HG03378 (cell line): ENCODE measurements around the gene KIRREL3.
"Not testable (repeated sequence)": the region's sequence is repeated elsewhere in the genome, so short reads cannot be mapped to it uniquely, and the experiment has no call there.

Experiments
- ATAC-seq: cut with Tn5 transposase; IDR thresholded peaks from one replicate; pipeline ENCODE4 v1.9.1; 2021; ENCODE audit warnings: mild to moderate bottlenecking, moderate library complexity; ENCODE audit not compliant: unreplicated experiment

KIRREL3 gene

DNA sequence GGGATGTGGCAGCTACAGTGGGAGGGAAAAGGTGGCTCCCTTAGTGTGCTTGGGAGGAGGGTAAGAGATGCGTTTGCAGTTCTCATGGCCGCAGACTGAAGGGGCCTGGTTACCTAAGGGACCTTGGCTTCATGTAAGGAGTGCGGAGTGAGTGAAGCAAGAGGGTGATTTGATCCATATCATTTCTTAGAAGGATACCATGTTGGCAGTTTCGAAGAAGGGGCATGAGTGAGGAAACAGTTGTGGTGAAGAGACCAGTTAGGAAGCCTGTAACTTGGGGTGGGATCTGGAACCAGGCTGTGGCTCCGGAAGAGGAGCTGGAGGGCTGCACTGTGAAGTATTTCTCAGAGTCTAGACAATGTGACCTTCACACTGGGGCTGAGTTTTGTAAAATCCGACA lies 600.1 kb downstream of the KIRREL3 start:
- ATAC-seq = no peak

DNA sequence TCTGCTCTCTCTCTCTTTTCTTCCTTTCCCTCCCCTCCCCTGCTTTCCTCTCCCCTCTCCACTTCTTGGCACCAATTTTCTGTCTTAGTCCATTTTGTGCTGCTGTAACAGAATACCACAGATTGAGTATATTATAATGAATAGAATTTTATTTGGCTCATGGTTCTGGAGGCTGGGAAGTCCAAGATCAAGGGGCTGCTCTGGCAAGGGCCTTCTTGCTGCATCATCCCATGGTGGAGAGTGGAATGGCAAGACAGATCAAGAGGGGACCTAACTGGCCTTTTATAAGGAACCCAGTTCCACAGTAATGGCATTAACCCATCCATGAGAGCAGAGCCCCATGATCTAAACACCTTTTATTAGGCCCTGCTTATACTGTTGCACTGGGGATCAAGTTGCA lies 600.6 kb downstream of the KIRREL3 start:
- no peak for ATAC-seq

DNA sequence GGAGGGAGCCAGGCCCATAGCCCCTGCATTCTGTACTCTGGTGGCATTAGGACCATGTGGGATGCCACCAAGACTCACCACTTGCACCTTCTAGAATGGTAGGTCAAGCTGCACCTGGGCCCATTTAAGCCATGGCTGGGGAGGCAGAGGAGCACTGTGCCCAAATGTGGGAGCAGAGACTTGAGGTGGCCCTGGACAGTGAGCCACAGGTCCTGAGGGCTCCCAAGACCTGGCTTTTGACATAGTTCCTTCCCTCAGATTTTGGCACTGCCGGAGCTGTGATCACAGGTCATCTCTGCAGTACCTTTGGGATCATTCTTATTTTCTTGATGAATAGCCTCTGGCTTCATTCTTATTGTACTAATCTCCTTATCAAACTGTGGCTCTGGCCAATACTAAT lies 601.8 kb downstream of the KIRREL3 start:
- ATAC-seq = no peak

DNA sequence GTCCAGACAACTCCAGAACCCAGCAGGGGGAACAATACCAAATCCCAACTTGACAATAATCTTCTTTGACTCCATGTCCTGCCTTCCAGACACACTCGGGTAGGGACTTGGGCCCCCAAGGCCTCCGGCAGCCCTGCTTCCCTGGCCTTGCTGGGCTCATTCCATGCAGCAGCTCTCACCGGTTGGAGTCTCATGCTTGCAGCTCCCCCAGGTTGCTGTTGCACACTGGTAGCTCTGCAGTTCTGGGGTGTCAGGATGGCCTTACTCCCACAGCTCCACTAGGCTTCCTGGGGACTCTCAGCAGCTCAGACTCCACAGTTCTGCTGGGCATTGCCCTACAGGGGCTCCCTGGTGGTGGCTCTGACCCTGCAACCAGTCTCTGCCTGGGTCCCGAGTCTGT lies 602.3 kb downstream of the KIRREL3 start:
- ATAC-seq = no peak

DNA sequence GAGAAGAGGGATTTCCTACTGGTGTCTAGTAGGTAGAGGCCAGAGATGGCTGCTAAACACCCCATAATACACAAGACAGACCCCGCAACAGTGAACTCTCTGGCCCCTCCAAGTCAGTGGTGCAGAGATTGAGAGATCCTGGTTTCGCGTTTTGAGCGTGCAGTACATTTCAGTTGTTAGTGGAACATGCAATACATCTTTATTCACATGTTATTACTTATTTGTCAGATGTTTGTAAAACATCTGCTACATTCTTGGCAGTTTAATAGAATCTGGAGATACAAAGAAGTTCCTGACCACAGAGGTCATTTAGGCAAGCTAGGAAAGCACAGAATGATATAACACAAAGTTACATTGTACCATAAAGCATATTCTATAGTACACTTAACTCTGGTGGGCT lies 603.6 kb downstream of the KIRREL3 start:
- ATAC-seq = no peak

DNA sequence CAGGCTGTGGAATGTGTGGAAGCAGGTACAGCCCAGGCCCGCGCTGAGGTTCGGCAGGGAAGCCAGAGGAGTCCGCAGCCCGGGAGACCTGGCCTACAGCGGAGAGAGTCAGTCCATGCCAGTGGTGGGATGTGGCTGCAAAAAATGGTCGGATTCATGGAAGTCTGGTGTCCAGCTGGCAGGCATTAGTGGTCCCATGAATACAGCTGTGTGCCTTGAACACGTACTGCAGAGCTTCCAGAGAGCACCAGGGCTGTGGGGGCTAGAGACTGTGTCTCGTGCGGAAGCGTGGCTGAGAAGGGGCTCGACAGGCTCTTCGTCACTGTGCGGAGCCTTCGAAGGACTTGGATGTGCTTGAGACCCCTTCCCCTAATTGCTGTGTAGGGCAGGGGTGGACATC lies 604.3 kb downstream of the KIRREL3 start:
- ATAC-seq = not testable (repeated sequence)

DNA sequence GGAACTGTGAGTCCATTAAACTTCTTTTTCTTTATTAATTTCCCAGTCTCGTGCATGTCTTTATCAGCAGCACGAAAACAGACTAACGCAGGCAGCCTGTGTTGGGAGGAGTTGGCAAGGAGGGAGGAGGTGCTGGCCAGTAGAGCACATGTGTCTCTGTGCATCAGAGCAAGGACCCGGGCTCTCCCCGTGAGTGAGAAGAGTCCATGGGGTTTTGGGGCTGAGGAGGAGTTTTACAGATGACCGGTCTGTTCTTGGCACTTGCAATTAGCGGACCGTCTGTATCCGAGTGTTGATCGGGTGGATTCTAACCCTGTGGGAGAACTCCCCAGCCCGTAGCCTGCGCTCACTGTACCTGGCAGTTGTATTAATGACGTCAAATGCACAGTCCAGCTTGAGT lies 604.8 kb downstream of the KIRREL3 start:
- not testable (repeated sequence) for ATAC-seq

DNA sequence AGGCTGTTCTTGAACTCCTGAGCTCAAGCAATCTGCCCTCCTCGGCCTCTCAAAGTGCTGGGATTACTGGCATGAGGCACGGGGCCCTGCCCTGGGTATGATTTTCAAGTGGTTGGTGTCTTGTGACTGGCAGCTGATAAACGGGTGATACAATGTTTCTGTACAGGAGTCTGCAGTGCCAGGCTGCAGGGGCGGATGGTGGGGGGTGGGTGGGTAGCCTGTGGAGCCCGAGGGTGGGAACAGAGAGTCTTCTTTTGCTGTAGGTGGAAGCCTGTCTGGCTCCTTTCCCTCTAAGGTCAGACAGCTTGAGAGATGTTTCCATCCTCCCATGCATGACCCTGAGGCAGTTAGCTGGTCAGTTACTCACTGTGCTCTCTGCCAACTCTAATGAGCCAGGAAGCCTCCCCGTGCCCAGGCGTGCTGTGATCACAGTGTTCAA lies 605.9 kb downstream of the KIRREL3 start:
- ATAC-seq = not testable (repeated sequence)

DNA sequence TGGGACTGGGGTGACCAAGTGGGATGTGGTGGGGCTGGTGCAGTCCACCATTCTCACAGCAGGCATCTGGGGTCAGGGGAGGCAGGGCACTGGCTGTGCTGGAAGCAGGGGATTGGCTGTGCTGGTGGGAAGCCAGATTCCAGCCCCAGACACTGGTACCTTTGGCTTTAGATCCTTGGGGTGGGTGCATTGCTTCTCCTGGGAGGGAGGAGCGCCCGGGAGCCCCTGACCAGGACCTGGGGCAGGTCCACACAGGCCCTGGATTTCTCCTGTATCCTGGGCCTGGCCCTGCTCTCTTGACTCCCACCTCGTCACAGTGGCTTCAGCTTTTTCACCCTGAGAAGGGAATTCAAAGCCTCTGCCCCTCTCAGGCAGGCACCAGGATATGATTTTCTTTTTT lies 606.5 kb downstream of the KIRREL3 start:
- ATAC-seq = no peak

DNA sequence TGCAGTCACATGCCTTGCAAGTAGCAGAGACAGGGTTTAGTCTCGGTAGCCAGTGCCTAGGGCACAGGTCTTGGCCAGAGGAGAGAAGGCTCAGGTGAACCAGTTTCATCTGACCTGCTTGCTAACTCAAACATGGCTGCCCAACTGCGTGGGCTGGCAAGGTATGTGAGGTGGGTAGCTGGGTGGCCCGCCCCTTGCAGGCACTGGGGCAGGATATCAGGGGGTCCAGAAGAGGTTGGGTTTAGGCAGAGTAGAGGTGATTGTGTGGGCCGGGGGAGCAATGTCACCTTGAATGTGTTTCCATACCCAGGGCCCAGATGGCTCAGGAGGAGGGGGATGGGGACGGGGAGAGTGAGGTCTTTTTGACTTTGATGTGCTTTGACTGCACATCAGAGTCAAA lies 607.4 kb downstream of the KIRREL3 start:
- no peak for ATAC-seq

DNA sequence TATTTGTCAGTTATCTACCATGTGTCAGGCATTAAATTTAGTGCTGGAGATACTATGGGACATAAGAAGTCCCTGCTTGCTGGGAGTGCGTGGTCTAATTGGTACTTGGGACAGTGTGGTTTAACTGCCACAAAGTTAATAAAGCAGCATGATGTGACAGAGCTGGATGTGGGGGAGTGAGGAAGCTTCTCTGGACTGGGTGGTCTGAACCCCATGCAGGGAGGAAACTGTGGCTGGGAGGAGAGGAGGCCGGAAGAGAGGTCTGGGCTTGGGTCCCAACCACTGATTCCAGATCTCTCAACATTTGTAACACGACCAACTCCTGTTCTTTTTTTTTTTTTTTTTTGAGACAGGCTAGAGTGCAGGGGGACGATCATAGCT lies 607.9 kb downstream of the KIRREL3 start:
- ATAC-seq = peak; percentile 20

DNA sequence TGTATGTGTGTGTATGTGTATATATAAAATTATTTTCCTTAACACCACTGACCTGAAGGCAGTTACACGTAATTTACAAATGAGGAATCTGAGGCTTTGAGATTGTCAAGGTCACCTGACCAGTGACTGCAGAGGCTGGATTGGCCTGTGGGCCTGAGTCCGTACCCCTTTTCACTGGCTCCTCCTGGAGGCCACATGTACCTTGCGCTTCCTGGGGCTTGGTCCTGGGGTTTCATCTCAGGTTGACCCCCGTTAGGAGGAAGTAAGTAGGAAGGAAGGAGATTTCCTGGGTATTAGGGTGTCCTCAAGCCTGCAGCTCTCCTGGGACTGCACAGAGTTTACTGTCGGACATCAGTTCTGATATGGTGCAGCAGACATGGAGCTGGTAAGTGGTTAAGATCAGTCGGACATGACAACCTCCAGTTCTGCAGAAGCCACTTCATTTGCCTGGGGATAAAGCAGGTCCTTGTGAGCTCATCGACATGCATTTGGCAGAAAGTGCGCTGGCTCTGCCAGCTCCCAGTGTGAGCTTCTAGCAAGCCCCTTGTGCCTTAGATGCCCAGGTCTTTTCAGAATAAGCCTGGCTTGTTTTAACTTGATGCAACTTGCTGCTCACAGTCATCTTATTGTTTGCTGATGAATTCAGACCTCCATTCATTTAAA lies 608.5 kb downstream of the KIRREL3 start:
- peak; percentile 75 for ATAC-seq

DNA sequence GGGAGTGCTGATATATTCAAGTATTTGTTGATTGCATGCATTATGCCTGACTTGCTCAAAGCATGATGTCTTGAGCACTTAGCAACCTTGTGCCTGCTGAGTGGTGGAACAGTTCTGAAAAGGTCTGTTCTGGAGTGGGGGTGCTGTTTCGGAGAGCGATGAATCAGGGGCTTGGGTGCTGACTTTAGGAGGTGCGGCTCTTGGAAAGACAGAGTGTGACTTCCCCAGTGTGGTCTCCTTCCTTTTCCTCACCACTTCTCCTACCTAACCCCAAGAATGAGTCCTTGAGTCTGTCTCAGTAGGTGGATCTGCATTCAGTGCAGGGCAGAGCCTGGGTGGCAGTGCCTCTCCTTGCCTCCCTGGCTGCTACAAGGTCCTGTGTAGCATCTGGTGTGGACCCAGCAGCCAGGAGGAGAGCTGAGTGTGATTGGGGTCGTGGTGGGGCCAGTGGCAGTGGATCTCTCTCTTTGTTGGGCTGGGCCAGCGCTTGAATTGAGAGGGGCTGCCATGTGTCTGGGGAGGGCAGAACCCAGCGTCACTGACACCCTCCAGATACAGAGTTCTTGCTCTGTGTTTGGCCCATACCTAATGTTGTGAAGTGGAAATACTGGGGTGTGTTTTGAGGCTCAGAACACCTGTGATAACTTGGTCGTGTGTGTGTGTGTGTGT lies 609.1 kb downstream of the KIRREL3 start:
- ATAC-seq = no peak

DNA sequence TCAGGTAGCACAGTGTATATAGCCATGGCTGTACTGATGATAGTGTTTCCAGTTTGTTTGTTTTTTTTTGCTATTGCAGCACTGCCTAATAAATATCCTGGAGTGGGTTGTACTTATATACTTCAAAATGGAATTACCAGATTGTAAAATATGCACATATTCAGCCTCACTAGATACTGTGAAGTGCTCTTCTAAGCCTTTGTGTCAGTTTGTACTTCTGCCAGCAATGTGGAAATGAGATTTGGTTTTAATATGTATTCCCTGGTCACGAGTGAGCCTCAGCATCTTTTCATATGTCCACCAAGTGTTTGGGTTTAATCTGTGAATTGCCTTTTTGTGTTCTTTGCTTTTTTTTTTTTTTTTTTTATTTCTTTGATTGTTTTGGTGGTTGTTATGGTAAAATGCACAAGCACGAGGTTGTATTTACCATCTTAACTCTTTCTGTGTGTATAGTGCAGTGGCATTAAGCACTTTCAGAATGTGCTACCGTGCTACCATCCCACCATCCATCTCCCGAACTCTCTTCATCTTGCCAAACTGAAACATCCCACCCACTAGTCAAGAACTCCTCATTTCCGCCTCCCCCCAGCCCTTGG lies 610.2 kb downstream of the KIRREL3 start:
- ATAC-seq = no peak

DNA sequence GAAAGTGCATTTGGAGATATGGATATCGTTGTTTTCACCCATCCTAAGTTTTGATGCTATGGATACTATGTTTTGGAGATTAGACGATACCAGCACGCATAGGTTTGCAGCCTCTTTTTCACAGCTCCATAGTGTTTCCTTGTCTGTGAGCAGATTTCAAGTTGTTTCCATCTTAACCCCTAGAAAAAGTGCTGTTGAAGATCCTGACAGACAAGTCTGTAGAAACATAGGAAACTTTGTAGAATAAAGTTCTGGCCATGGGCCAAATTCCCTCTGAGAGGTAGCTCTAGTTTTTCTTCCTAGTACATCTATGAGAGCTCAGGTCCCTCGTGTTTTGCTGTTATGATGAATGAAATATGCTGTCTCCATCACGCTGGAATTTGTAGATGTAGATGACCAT lies 612.7 kb downstream of the KIRREL3 start:
- ATAC-seq = no peak

DNA sequence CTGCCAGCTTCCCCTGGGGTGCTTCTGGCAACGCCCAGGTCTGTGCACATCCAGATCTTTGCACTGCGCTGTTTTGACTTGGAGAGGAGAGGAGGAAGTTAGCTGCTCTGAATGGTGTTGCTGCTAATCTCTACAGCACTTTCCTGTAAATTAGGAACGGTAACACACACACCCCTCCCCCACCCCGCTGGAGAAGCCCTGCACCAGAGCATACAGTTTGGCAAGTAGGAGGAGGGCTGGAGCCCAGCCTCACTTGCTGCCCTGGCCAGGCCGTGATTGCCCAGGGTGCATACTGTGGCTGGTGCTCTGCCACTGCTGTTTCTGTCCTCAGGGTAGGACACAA lies 613.9 kb downstream of the KIRREL3 start:
- ATAC-seq = not testable (repeated sequence)

DNA sequence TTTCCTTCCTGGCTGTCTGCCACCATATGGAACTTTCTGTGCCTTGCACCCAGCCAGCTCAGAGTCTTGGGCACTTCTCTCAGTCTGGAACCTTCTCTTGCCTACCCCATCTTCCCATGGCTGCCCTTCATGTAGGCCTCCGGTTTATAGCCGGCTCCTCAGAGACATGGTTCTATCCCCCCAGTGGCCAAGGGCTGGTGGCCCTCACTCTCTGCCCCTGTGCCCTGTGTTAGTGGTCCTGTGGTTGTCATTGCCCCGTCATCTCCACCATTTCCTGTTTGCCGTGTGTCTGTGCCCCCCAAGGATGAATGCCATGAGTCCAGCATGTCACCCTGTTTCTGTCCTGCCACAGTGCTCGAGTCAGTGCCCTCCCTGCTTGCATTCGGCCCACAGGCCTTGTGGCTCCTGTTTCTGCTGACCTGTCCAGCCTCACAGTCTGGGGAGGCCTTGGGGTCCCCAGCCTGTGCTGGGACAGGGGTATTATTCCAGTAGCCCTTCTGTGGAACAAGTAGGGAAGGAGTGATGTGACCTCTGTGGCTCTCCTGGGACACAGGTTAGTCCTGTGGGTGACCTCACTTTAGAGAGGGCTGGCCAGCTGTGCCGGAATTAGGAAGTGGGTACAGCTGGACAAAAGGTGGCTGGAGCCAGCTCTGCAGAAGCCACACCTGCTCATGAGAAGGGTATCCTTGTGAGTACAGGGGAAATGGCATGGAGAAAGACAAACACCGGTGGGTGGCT lies 614.4 kb downstream of the KIRREL3 start:
- ATAC-seq = no peak

DNA sequence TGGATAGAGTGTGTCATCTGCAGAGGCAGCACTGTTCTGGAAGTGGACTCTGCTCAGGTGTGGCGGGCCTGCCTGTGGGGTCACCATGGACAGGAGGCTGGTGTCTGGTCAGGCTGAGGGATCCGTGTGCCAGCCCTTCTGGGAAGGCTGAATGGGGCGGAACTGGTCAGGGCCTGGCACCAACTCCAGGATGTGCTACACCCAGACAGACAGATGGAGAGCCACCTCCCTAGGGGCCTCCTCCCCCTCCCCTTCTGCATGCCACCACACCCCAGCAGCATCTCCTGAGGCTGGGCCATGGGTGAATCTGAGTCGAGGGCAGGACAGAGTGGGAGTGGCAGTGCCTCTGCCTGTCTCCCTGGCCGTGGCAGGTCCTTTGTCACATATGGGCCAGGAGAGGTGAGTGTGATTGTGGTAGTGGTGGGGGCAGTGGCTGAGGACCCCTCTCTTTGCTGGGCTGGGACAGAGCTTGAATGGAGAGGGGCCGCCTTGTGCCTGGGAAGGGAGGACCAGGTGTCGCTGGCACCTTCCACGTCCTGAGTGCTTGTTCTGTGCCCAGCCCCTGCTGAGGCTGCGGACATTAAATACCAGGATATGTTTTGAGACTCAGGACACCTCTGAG lies 616.0 kb downstream of the KIRREL3 start:
- no peak for ATAC-seq

DNA sequence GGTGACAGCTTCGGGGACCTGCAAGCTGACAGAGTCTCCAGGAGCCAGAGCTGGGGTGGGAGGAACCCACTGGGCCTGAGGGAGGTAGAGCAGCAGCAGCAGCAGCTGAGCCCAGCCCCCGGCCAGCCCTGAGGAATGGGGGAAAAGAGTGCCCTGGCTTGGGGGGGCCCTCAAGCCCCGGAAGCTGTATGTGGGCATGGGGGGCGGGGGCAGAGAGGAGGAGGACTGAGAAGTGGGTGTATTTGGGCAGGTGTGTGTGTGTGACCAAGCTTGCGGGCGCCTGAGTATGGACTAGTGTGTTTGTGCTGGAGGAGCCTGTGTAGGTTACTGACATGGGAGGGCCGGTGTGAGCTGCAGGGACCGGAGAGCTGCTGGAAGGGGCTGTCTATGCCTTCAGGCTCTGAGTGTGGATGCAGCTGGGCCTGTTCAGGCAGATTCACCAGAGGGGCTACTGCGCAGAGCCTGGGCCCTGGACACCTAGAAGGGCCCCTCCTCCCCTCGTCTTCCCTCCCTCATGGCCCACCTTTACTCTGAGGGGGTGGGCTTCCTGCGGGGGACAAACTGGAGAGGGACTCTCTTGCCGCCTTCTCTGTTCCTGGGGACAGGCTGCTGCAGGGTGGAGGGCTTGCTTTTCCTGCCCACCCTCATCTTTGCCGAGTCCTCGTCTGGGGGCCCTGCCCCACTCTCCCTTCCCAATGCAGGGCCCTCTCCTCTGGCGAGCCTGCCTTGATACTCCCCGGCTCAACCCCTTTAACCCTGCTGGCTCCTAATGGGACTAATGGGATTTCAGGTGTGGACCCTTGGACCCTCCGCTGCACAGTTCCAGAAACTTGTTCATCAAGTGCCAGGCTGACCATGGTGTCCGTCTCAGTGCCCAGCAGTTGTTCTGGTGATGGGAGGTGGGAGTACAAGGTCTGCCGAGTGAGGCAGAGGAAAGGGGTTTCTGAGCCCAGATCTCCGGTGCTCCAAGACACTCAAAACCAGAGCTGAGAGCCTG lies 616.9 kb downstream of the KIRREL3 start:
- no peak for ATAC-seq

DNA sequence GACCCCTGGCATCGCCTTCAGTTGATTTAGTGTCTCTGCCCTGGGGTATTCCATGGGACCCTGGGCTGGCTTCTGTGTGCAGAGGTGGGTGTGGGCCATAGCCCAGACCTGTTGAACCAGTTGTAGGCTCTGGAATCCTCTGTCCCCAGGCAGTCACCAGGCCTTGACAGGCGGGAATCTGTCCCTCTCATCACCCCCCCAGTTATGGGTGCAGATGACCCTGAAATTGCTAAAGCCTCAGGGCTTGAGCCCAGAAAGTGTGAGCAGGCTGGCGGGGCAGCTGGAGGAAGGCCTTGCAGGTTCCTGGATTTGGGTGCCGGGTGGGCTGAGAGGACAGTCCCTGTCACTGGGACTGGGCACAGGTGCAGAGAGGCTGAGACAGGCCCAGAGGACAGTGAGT lies 617.9 kb downstream of the KIRREL3 start:
- ATAC-seq = not testable (repeated sequence)
